ENCODE data around the gene SLC6A17. TPM values are rescaled to one million over a fixed set of nuclear protein-coding genes. Genes with fewer than 3 reads are reported as not detected.

Gene SLC6A17
- total RNA-seq, 5 donors from 2014 or later (not counting 1 experiment from before 2014, with no cell fraction given) = not detected

GRCh38 chr1:110237386-110238152, 87.3 kb downstream of the SLC6A17 start:
- peaks cover 0 to 5% (median 0%) of the 10 kb centered on the region in 3 donors for H3K4me1 Mint-ChIP-seq
- Histone ChIP-seq H3K36me3 (ENCODE audit: control insufficient read depth in 2 of 2, extremely low read depth in 1 of 2, insufficient read depth in 1 of 2, low read length in 1 of 2) (peaks cover 0 to 2% of the 10 kb centered on the region in 2 donors), H3K4me1 (ENCODE audit: control insufficient read depth in 1 of 2, extremely low read depth in 1 of 2, insufficient read depth in 2 of 2, low read length in 2 of 2) (no peaks in the 10 kb centered on the region), H3K27me3 (replicated peaks in 1 of 2; ENCODE audit: control insufficient read depth in 2 of 2, extremely low read depth in 1 of 2, insufficient read depth in 2 of 2, low read length in 1 of 2) (no peaks in the 10 kb centered on the region), H3K9me3 (no peaks in the 10 kb centered on the region), H3K4me3 (ENCODE audit: control insufficient read depth in 1 of 2, extremely low read depth in 1 of 2, low read length in 1 of 2) (no peak overlapping the region), H3K27ac (ENCODE audit: low read length) (no peak overlapping the region)
- WGBS (ENCODE audit: insufficient coverage) = 84% methylated on average over 6 of the region's 13 CpGs
- H3K36me3 Mint-ChIP-seq = peaks cover 5% of the 10 kb centered on the region
- CTCF ChIA-PET = no interaction called here
- H3K27me3 Mint-ChIP-seq = no peaks in the 10 kb centered on the region
- no peak for DNase-seq
- no peak overlapping the region for H3K4me3 Mint-ChIP-seq
- no peak for ATAC-seq (replicated peaks in 1 of 4)
- no peaks in the 10 kb centered on the region for H3K9me3 Mint-ChIP-seq
- H3K27ac Mint-ChIP-seq = no peak overlapping the region
- POLR2A ChIA-PET = no interaction called here

- peaks cover 3% of the 10 kb centered on the region for H3K36me3 Mint-ChIP-seq
- no peaks in the 10 kb centered on the region for H3K27me3 Mint-ChIP-seq
- peaks cover 0 to 2% of the 10 kb centered on the region in 2 donors for H3K36me3 ChIP-seq (ENCODE audit: control insufficient read depth in 2 of 2, extremely low read depth in 1 of 2, insufficient read depth in 1 of 2, low read length in 1 of 2)
- H3K4me1 ChIP-seq (ENCODE audit: control insufficient read depth in 1 of 2, extremely low read depth in 1 of 2, insufficient read depth in 2 of 2, low read length in 2 of 2) = no peaks in the 10 kb centered on the region
- no peak overlapping the region for H3K4me3 ChIP-seq (ENCODE audit: control insufficient read depth in 1 of 2, extremely low read depth in 1 of 2, low read length in 1 of 2)
- ChIA-PET CTCF (interaction anchor here (0.7 to 1.0 kb wide), 2 partner anchors 36 to 37 kb away, joined by 5 read pairs; no protein-coding TSS in a partner anchor), POLR2A (no interaction called here)
- H3K27ac Mint-ChIP-seq = no peak overlapping the region
- peaks cover 2 to 13% (median 3%) of the 10 kb centered on the region in 3 donors for H3K4me1 Mint-ChIP-seq
- H3K27me3 ChIP-seq (replicated peaks in 1 of 2; ENCODE audit: control insufficient read depth in 2 of 2, extremely low read depth in 1 of 2, insufficient read depth in 2 of 2, low read length in 1 of 2) = peaks cover 0 to 4% of the 10 kb centered on the region in 2 experiments
- H3K9me3 ChIP-seq = no peaks in the 10 kb centered on the region
- H3K27ac ChIP-seq (ENCODE audit: low read length) = no peak overlapping the region
- 69% methylated on average over 6 of the region's 11 CpGs for WGBS (ENCODE audit: insufficient coverage)
- DNase-seq (no peak), ATAC-seq (replicated peaks in 1 of 4) (no peak)
- H3K4me3 Mint-ChIP-seq = no peak overlapping the region
- H3K9me3 Mint-ChIP-seq = no peaks in the 10 kb centered on the region
Measured at GRCh38 chr1:110239441-110240430, 89.4 kb downstream of the SLC6A17 start.

- no peak overlapping the region for H3K4me3 ChIP-seq (ENCODE audit: control insufficient read depth in 1 of 2, extremely low read depth in 1 of 2, low read length in 1 of 2)
- no peaks in the 10 kb centered on the region for H3K9me3 Mint-ChIP-seq
- no peak overlapping the region for H3K27ac Mint-ChIP-seq
- ATAC-seq (replicated peaks in 1 of 4) (no peak), DNase-seq (no peak)
- no peaks in the 10 kb centered on the region for H3K36me3 Mint-ChIP-seq
- H3K27ac ChIP-seq (ENCODE audit: low read length) = no peak overlapping the region
- POLR2A ChIA-PET = no interaction called here
- WGBS (ENCODE audit: insufficient coverage) = 81% methylated on average over 7 of the region's 13 CpGs
- H3K36me3 ChIP-seq (ENCODE audit: control insufficient read depth in 2 of 2, extremely low read depth in 1 of 2, insufficient read depth in 1 of 2, low read length in 1 of 2) = no peaks in the 10 kb centered on the region
- H3K27me3 ChIP-seq (replicated peaks in 1 of 2; ENCODE audit: control insufficient read depth in 2 of 2, extremely low read depth in 1 of 2, insufficient read depth in 2 of 2, low read length in 1 of 2) = peaks cover 0 to 4% of the 10 kb centered on the region in 2 experiments
- H3K4me3 Mint-ChIP-seq = no peak overlapping the region
- H3K9me3 ChIP-seq = no peaks in the 10 kb centered on the region
- H3K27me3 Mint-ChIP-seq = no peaks in the 10 kb centered on the region
- peaks cover 2 to 8% (median 3%) of the 10 kb centered on the region in 3 donors for H3K4me1 Mint-ChIP-seq
- no peaks in the 10 kb centered on the region for H3K4me1 ChIP-seq (ENCODE audit: control insufficient read depth in 1 of 2, extremely low read depth in 1 of 2, insufficient read depth in 2 of 2, low read length in 2 of 2)
- CTCF ChIA-PET = no interaction called here
Measured at GRCh38 chr1:110240476-110241210, 90.3 kb downstream of the SLC6A17 start.

GRCh38 chr1:110241516-110241915, 91.2 kb downstream of the SLC6A17 start:
- H3K9me3 Mint-ChIP-seq = no peaks in the 10 kb centered on the region
- Histone ChIP-seq H3K4me1 (ENCODE audit: control insufficient read depth in 1 of 2, extremely low read depth in 1 of 2, insufficient read depth in 2 of 2, low read length in 2 of 2) (no peaks in the 10 kb centered on the region), H3K27ac (ENCODE audit: low read length) (no peak overlapping the region), H3K36me3 (ENCODE audit: control insufficient read depth in 2 of 2, extremely low read depth in 1 of 2, insufficient read depth in 1 of 2, low read length in 1 of 2) (no peaks in the 10 kb centered on the region), H3K9me3 (no peaks in the 10 kb centered on the region), H3K4me3 (ENCODE audit: control insufficient read depth in 1 of 2, extremely low read depth in 1 of 2, low read length in 1 of 2) (no peak overlapping the region), H3K27me3 (replicated peaks in 1 of 2; ENCODE audit: control insufficient read depth in 2 of 2, extremely low read depth in 1 of 2, insufficient read depth in 2 of 2, low read length in 1 of 2) (peaks cover 0 to 4% of the 10 kb centered on the region in 2 experiments)
- H3K27me3 Mint-ChIP-seq = no peaks in the 10 kb centered on the region
- CTCF ChIA-PET = interaction anchor here in 1 of 2 donors (0.9 kb wide), 1 partner anchor 34 kb away, joined by 3 read pairs; no protein-coding TSS in a partner anchor
- no peaks in the 10 kb centered on the region for H3K36me3 Mint-ChIP-seq
- no CpG with 5 or more reads among the region's 2 CpGs for WGBS (ENCODE audit: insufficient coverage)
- H3K27ac Mint-ChIP-seq = no peak overlapping the region
- ATAC-seq (replicated peaks in 1 of 4) (no peak), DNase-seq (no peak)
- POLR2A ChIA-PET = no interaction called here
- H3K4me1 Mint-ChIP-seq = peaks cover 2 to 8% (median 3%) of the 10 kb centered on the region in 3 donors
- no peak overlapping the region for H3K4me3 Mint-ChIP-seq

GRCh38 chr1:110242062-110242461, 91.8 kb downstream of the SLC6A17 start:
- Mint-ChIP-seq H3K4me1 (peaks cover 2 to 8% (median 3%) of the 10 kb centered on the region in 3 donors), H3K4me3 (no peak overlapping the region), H3K9me3 (no peaks in the 10 kb centered on the region), H3K27me3 (no peaks in the 10 kb centered on the region), H3K27ac (no peak overlapping the region), H3K36me3 (no peaks in the 10 kb centered on the region)
- ChIA-PET POLR2A (no interaction called here), CTCF (interaction anchor here in 1 of 2 donors (0.9 kb wide), 1 partner anchor 34 kb away, joined by 3 read pairs; no protein-coding TSS in a partner anchor)
- H3K4me3 ChIP-seq (ENCODE audit: control insufficient read depth in 1 of 2, extremely low read depth in 1 of 2, low read length in 1 of 2) = no peak overlapping the region
- 63% methylated on average over 1 of the region's 4 CpGs for WGBS (ENCODE audit: insufficient coverage)
- H3K4me1 ChIP-seq (ENCODE audit: control insufficient read depth in 1 of 2, extremely low read depth in 1 of 2, insufficient read depth in 2 of 2, low read length in 2 of 2) = no peaks in the 10 kb centered on the region
- H3K9me3 ChIP-seq = no peaks in the 10 kb centered on the region
- ATAC-seq (replicated peaks in 1 of 4) (no peak), DNase-seq (no peak)
- peaks cover 0 to 4% of the 10 kb centered on the region in 2 experiments for H3K27me3 ChIP-seq (replicated peaks in 1 of 2; ENCODE audit: control insufficient read depth in 2 of 2, extremely low read depth in 1 of 2, insufficient read depth in 2 of 2, low read length in 1 of 2)
- no peaks in the 10 kb centered on the region for H3K36me3 ChIP-seq (ENCODE audit: control insufficient read depth in 2 of 2, extremely low read depth in 1 of 2, insufficient read depth in 1 of 2, low read length in 1 of 2)
- no peak overlapping the region for H3K27ac ChIP-seq (ENCODE audit: low read length)

GRCh38 chr1:110242731-110243130, 92.4 kb downstream of the SLC6A17 start:
- no peaks in the 10 kb centered on the region for H3K9me3 ChIP-seq
- no peaks in the 10 kb centered on the region for H3K36me3 Mint-ChIP-seq
- peaks cover 0 to 4% of the 10 kb centered on the region in 2 experiments for H3K27me3 ChIP-seq (replicated peaks in 1 of 2; ENCODE audit: control insufficient read depth in 2 of 2, extremely low read depth in 1 of 2, insufficient read depth in 2 of 2, low read length in 1 of 2)
- ATAC-seq (replicated peaks in 1 of 4) = no peak
- no peaks in the 10 kb centered on the region for H3K9me3 Mint-ChIP-seq
- H3K27ac ChIP-seq (ENCODE audit: low read length) = no peak overlapping the region
- H3K4me3 ChIP-seq (ENCODE audit: control insufficient read depth in 1 of 2, extremely low read depth in 1 of 2, low read length in 1 of 2) = no peak overlapping the region
- no peak for DNase-seq
- CTCF ChIA-PET = no interaction called here
- H3K36me3 ChIP-seq (ENCODE audit: control insufficient read depth in 2 of 2, extremely low read depth in 1 of 2, insufficient read depth in 1 of 2, low read length in 1 of 2) = no peaks in the 10 kb centered on the region
- POLR2A ChIA-PET = no interaction called here
- H3K27me3 Mint-ChIP-seq = no peaks in the 10 kb centered on the region
- H3K4me3 Mint-ChIP-seq = no peak overlapping the region
- 93% methylated on average over 3 of the region's 4 CpGs for WGBS (ENCODE audit: insufficient coverage)
- peaks cover 2 to 8% (median 3%) of the 10 kb centered on the region in 3 donors for H3K4me1 Mint-ChIP-seq
- no peak overlapping the region for H3K27ac Mint-ChIP-seq
- no peaks in the 10 kb centered on the region for H3K4me1 ChIP-seq (ENCODE audit: control insufficient read depth in 1 of 2, extremely low read depth in 1 of 2, insufficient read depth in 2 of 2, low read length in 2 of 2)

Data from T-cell (primary cell).